Activated T-cell treated with anti-CD3 and anti-CD28 coated beads for 24 hours (primary cell): ENCODE data around the gene CLCNKA.
A peak's percentile ranks its signal among the peaks of the same experiment; 100 is the strongest.
"Not testable (repeated sequence)": the region's sequence is repeated elsewhere in the genome, so short reads cannot be mapped to it uniquely, and the experiment has no call there.

Experiments used
- DNase-seq: peaks from one replicate; pipeline ENCODE4 v3.0.0-alpha.2; 2020; ENCODE audit warnings: low read depth

CLCNKA gene

GRCh38 chr1:16021681-16022080 lies at the start of gene CLCNKA:
Gene CLCNKA (plus strand): TSS chr1:16022036. CDS start chr1:16022620, 584 bp downstream.
- no peak for DNase-seq

- no peak for DNase-seq
Measured at GRCh38 chr1:15972409-15972808, 49.4 kb upstream of the CLCNKA start.

GRCh38 chr1:15973772-15974171 lies 48.1 kb upstream of the CLCNKA start:
- no peak for DNase-seq

GRCh38 chr1:15974855-15975254 lies 47.0 kb upstream of the CLCNKA start:
- DNase-seq: no peak

- peak; percentile 71 for DNase-seq
Measured at GRCh38 chr1:15975358-15975804, 46.5 kb upstream of the CLCNKA start.

GRCh38 chr1:15975805-15976680 lies 45.8 kb upstream of the CLCNKA start, which contains the start of gene ZBTB17:
Gene ZBTB17 (minus strand): TSS chr1:15976101. CDS start chr1:15948495, 27,606 bp downstream.
- DNase-seq: peak; percentile 93

- not testable (repeated sequence) for DNase-seq
Measured at GRCh38 chr1:15977947-15978346, 43.9 kb upstream of the CLCNKA start.

GRCh38 chr1:15981679-15982078 lies 40.2 kb upstream of the CLCNKA start:
- no peak for DNase-seq

- DNase-seq: no peak
Measured at GRCh38 chr1:15983275-15983674, 38.6 kb upstream of the CLCNKA start.

- no peak for DNase-seq
Measured at GRCh38 chr1:15985611-15986297, 36.1 kb upstream of the CLCNKA start.

- no peak for DNase-seq
Measured at GRCh38 chr1:15988856-15989736, 32.7 kb upstream of the CLCNKA start.

- no peak for DNase-seq
Measured at GRCh38 chr1:15989776-15990175, 32.1 kb upstream of the CLCNKA start.

GRCh38 chr1:15991427-15992186 lies 30.2 kb upstream of the CLCNKA start:
- DNase-seq: no peak

- DNase-seq: no peak
Measured at GRCh38 chr1:15992187-15992553, 29.7 kb upstream of the CLCNKA start.

GRCh38 chr1:15992582-15993500 lies 29.0 kb upstream of the CLCNKA start:
- no peak for DNase-seq

- no peak for DNase-seq
Measured at GRCh38 chr1:15993666-15994065, 28.2 kb upstream of the CLCNKA start.

- no peak for DNase-seq
Measured at GRCh38 chr1:15994081-15994480, 27.8 kb upstream of the CLCNKA start.

- DNase-seq: no peak
Measured at GRCh38 chr1:15994590-15995351, 27.1 kb upstream of the CLCNKA start.

GRCh38 chr1:15997076-15997585 lies 24.7 kb upstream of the CLCNKA start:
- no peak for DNase-seq
